ENCODE data around the gene DHRS7B. TPM values are rescaled to one million over a fixed set of nuclear protein-coding genes. Genes with fewer than 3 reads are reported as not detected.

DHRS7B gene
- total and polyA plus RNA-seq, 4 donors, result 14.3 to 21.9 (median 18.7) TPM

- no peak overlapping the region for H3K27ac ChIP-seq (ENCODE audit: low read depth in 1 of 2, low read length in 2 of 2)
- H3K4me1 ChIP-seq (ENCODE audit: control insufficient read depth in 4 of 4, insufficient read depth in 4 of 4, low read length in 3 of 4), result no peaks in the 10 kb centered on the region
- TF ChIP-seq JUND (IDR thresholded peaks at IDR 0.05), result no peak
- TF ChIP-seq TAF1 (conservative IDR thresholded peaks at IDR 0.05), result no peak
- TF ChIP-seq, protein P1, sequence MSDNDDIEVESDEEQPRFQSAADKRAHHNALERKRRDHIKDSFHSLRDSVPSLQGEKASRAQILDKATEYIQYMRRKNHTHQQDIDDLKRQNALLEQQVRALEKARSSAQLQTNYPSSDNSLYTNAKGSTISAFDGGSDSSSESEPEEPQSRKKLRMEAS (IDR thresholded peaks at IDR 0.05), result no peak
- no peak for TF ChIP-seq RAD21 (IDR thresholded peaks at IDR 0.05)
- no peak for TF ChIP-seq GABPA (IDR thresholded peaks at IDR 0.05 in 1 of 2, conservative IDR thresholded peaks at IDR 0.05 in 1 of 2)
- TF ChIP-seq, protein P2, sequence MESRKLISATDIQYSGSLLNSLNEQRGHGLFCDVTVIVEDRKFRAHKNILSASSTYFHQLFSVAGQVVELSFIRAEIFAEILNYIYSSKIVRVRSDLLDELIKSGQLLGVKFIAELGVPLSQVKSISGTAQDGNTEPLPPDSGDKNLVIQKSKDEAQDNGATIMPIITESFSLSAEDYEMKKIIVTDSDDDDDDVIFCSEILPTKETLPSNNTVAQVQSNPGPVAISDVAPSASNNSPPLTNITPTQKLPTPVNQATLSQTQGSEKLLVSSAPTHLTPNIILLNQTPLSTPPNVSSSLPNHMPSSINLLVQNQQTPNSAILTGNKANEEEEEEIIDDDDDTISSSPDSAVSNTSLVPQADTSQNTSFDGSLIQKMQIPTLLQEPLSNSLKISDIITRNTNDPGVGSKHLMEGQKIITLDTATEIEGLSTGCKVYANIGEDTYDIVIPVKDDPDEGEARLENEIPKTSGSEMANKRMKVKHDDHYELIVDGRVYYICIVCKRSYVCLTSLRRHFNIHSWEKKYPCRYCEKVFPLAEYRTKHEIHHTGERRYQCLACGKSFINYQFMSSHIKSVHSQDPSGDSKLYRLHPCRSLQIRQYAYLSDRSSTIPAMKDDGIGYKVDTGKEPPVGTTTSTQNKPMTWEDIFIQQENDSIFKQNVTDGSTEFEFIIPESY (IDR thresholded peaks at IDR 0.05), result no peak
- TF ChIP-seq, protein P3, sequence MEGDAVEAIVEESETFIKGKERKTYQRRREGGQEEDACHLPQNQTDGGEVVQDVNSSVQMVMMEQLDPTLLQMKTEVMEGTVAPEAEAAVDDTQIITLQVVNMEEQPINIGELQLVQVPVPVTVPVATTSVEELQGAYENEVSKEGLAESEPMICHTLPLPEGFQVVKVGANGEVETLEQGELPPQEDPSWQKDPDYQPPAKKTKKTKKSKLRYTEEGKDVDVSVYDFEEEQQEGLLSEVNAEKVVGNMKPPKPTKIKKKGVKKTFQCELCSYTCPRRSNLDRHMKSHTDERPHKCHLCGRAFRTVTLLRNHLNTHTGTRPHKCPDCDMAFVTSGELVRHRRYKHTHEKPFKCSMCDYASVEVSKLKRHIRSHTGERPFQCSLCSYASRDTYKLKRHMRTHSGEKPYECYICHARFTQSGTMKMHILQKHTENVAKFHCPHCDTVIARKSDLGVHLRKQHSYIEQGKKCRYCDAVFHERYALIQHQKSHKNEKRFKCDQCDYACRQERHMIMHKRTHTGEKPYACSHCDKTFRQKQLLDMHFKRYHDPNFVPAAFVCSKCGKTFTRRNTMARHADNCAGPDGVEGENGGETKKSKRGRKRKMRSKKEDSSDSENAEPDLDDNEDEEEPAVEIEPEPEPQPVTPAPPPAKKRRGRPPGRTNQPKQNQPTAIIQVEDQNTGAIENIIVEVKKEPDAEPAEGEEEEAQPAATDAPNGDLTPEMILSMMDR (IDR thresholded peaks at IDR 0.05; ENCODE audit: low read depth, low read length, missing input control), result no peak
- TF ChIP-seq YY1 (IDR thresholded peaks at IDR 0.05), result no peak
- TF ChIP-seq RXRA (IDR thresholded peaks at IDR 0.05), result no peak
- TF ChIP-seq, protein P4, sequence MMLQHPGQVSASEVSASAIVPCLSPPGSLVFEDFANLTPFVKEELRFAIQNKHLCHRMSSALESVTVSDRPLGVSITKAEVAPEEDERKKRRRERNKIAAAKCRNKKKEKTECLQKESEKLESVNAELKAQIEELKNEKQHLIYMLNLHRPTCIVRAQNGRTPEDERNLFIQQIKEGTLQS (IDR thresholded peaks at IDR 0.05), result no peak
- TF ChIP-seq, protein P5, sequence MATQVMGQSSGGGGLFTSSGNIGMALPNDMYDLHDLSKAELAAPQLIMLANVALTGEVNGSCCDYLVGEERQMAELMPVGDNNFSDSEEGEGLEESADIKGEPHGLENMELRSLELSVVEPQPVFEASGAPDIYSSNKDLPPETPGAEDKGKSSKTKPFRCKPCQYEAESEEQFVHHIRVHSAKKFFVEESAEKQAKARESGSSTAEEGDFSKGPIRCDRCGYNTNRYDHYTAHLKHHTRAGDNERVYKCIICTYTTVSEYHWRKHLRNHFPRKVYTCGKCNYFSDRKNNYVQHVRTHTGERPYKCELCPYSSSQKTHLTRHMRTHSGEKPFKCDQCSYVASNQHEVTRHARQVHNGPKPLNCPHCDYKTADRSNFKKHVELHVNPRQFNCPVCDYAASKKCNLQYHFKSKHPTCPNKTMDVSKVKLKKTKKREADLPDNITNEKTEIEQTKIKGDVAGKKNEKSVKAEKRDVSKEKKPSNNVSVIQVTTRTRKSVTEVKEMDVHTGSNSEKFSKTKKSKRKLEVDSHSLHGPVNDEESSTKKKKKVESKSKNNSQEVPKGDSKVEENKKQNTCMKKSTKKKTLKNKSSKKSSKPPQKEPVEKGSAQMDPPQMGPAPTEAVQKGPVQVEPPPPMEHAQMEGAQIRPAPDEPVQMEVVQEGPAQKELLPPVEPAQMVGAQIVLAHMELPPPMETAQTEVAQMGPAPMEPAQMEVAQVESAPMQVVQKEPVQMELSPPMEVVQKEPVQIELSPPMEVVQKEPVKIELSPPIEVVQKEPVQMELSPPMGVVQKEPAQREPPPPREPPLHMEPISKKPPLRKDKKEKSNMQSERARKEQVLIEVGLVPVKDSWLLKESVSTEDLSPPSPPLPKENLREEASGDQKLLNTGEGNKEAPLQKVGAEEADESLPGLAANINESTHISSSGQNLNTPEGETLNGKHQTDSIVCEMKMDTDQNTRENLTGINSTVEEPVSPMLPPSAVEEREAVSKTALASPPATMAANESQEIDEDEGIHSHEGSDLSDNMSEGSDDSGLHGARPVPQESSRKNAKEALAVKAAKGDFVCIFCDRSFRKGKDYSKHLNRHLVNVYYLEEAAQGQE (IDR thresholded peaks at IDR 0.05), result no peak
- no peak for TF ChIP-seq NR2F2 (IDR thresholded peaks at IDR 0.05)
- no peak for TF ChIP-seq FOXA2 (IDR thresholded peaks at IDR 0.05)
- TF ChIP-seq EGR1 (IDR thresholded peaks at IDR 0.05; ENCODE audit: low read depth in 2 of 2), result no peak
- TF ChIP-seq FOXA1 (IDR thresholded peaks at IDR 0.05), result no peak
- TF ChIP-seq HNF4A (conservative IDR thresholded peaks at IDR 0.05), result no peak
- no peak for TF ChIP-seq SP1 (IDR thresholded peaks at IDR 0.05)
- no peaks in the 10 kb centered on the region for H3K27me3 ChIP-seq (ENCODE audit: control insufficient read depth in 4 of 4, insufficient read depth in 4 of 4, low read length in 3 of 4)
- no peaks in the 10 kb centered on the region for H3K36me3 ChIP-seq (ENCODE audit: control insufficient read depth in 4 of 4, insufficient read depth in 3 of 4, low read depth in 1 of 4, low read length in 3 of 4)
- no peak overlapping the region for H3K9ac ChIP-seq (ENCODE audit: low read depth in 1 of 2, low read length in 2 of 2)
- H3K4me3 ChIP-seq (ENCODE audit: low read depth in 1 of 3, low read length in 3 of 3), result no peak overlapping the region
- 83% methylated on average over 6 of the region's 6 CpGs for WGBS
- H3K9me3 ChIP-seq (ENCODE audit: control insufficient read depth in 4 of 4, low read length in 3 of 4), result no peaks in the 10 kb centered on the region
- DNase-seq (ENCODE audit: low spot score), result no peak
Measured at GRCh38 chr17:21140911-21141310, 14.1 kb downstream of the DHRS7B start.

All from liver (tissue), 9 donors.